GM10266 (cell line): Measurements from ENCODE around the gene PAX2.
A peak's percentile ranks its signal among the peaks of the same experiment; 100 is the strongest.
"Not testable (repeated sequence)": the region's sequence is repeated elsewhere in the genome, so short reads cannot be mapped to it uniquely, and the experiment has no call there.

Experiments used
- DNase-seq: peaks from one replicate; pipeline ENCODE4 v3.0.0; 2012; ENCODE audit errors: extremely low spot score
- TF ChIP-seq, protein P1 (sequence below): IDR thresholded peaks from 2 replicates; pipeline ENCODE4 v1.5.1; 2012; ENCODE audit warnings: mild to moderate bottlenecking, low read depth; ENCODE audit not compliant: control insufficient read depth, insufficient read depth; ENCODE audit errors: missing control alignments

PAX2 gene

GRCh38 chr10:100744987-100745881 lies at the start of gene PAX2:
Gene PAX2, plus strand, starts transcription at chr10:100745582. Its CDS starts 679 bp downstream, at chr10:100746261.
- DNase-seq: peak; percentile 50
- TF ChIP-seq, protein P1, sequence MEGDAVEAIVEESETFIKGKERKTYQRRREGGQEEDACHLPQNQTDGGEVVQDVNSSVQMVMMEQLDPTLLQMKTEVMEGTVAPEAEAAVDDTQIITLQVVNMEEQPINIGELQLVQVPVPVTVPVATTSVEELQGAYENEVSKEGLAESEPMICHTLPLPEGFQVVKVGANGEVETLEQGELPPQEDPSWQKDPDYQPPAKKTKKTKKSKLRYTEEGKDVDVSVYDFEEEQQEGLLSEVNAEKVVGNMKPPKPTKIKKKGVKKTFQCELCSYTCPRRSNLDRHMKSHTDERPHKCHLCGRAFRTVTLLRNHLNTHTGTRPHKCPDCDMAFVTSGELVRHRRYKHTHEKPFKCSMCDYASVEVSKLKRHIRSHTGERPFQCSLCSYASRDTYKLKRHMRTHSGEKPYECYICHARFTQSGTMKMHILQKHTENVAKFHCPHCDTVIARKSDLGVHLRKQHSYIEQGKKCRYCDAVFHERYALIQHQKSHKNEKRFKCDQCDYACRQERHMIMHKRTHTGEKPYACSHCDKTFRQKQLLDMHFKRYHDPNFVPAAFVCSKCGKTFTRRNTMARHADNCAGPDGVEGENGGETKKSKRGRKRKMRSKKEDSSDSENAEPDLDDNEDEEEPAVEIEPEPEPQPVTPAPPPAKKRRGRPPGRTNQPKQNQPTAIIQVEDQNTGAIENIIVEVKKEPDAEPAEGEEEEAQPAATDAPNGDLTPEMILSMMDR: no peak

DNA sequence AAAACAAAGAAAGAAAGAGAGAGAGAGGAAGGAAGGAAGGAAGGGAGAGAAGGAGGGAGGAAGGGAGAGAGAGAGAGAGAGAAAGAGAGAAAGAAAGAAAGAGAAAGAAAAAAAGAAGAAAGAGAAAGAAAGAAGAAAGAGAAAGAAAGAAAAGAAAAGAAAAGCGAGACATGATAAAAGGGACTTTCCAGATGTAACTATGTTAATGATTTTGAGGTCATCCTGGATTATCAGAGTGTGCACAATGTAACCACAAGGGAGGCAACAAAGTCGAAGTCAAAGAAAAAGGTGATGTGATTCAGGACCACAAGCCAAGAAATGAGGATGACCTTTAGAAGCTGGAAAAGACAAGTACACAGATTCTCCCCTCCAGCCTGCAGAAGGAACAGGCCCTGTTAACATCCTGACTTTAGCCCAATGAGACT lies 48.9 kb upstream of the PAX2 start:
- TF ChIP-seq, protein P1: no peak
- no peak for DNase-seq

DNA sequence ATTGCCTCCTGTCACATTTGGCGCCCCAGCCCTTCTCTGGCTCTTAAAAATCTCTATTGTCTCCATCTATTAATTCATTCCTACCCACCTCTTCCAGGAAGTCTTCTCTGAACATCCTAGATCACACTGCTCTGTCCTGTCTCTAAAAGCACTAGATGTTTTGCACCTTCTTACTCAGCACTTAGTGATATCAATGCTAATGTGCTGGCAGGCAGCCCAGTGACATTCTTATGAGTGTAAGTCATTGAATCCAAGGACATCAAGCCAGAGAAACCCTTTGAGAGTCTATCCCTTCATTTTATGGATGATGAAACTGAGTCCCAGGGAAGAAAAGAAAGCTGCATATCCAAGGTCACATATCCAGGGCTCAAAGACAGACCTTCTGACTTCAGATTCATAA lies 48.3 kb upstream of the PAX2 start:
- TF ChIP-seq, protein P1: no peak
- no peak for DNase-seq

DNA sequence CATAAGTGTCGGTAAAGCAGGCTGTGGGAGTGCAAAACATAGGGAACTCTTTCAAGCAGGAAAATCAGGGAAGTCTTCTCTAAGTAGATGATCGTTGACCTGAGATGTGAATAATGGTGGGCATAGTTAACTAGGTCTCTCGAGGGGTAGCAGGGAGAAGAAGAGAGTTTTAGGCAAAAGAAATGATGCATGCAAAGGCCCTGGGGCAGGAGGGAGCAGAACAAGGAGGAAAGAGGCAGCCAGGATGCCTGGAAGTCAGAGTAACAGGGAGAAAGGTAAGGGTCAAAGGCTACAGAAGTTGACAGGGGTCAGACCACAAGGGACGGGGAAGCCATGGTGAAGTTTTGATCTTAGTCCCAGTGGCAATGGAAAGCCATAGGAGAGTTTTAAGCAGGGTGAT lies 47.8 kb upstream of the PAX2 start:
- no peak for DNase-seq
- TF ChIP-seq, protein P1: no peak

GRCh38 chr10:100701704-100702103 lies 43.7 kb upstream of the PAX2 start:
- not testable (repeated sequence) for DNase-seq

DNA sequence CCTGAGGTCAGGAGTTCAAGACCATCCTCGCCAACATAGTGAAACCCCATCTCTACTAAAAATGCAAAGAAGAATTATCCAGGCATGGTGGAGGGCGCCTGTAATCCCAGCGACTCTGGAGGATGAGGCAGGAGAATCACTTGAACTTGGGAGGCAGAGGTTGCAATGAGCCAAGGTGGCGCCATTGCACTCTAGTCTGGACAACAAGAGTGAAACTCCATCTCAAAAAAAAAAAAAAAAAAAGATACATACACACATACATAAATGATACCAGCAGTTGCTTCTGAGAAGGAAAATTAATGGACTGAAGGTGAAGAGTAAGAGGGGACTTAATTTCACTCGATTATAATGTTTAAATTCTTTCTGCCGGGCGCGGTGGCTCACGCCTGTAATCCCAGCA lies 40.2 kb upstream of the PAX2 start:
- no peak for DNase-seq
- TF ChIP-seq, protein P1: no peak

DNA sequence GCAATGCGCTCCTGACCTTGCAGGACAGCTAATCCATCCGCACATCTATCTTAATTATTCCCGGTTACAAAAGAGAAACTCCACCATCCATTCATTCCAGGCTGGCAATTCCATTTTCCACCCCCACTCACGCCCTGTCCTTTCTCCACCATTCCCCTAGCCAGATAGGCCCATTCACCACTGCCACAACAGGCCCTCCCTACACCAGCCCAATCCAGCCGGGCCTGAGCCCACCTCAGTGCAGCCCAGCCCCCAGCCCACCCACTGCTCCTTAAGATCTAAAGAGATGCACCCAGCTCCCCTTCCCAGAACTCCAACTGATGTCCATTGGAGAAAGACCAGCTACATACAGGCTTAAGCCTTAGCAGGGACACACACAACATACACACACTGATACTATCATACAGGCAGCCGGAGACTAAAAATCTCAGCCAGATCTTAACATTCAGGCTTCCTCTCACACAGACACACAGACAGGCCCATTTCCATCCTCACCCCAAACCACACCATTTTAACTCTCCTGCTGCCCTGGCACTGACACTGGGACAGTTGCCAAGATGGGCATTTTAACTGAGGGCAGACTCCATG lies 38.0 kb upstream of the PAX2 start:
- DNase-seq: no peak
- TF ChIP-seq, protein P1: no peak
